GM23338 (cell line): ENCODE data around the gene NLRP9. TPM values are rescaled to one million over a fixed set of nuclear protein-coding genes. Genes with fewer than 3 reads are reported as not detected.

ENCODE experiments used
- ATAC-seq: fragments of 200-7000 bp; cut with Tn5 transposase; 3 replicates; pipeline ENCODE4 v1.9.1; 2020
- DNase-seq: peaks from one replicate; pipeline ENCODE4 v3.0.0-alpha.2; 2015; ENCODE audit warnings: low spot score
- H2AFZ ChIP-seq: fragments of 200-600 bp; sonication (generic); 2 replicates; pipeline ENCODE4 v1.8.0; 2016; ENCODE audit warnings: antibody characterized with exemption, mild to moderate bottlenecking, moderate library complexity
- H3F3A ChIP-seq: fragments of 200-600 bp; sonication (generic); replicated peaks from 2 replicates; pipeline ENCODE4 v1.8.0; 2017; ENCODE audit warnings: antibody characterized with exemption, mixed run types, low read depth
- H3K27ac ChIP-seq: fragments of 200-600 bp; sonication (generic); 2 replicates; pipeline ENCODE4 v1.6.1; 2016; ENCODE audit warnings: low read depth
- H3K27me3 ChIP-seq: fragments of 200-600 bp; sonication (generic); 2 replicates; pipeline ENCODE4 v1.8.0; 2016; ENCODE audit warnings: mild to moderate bottlenecking, mixed run types, moderate library complexity; ENCODE audit not compliant: insufficient read depth
- H3K36me3 ChIP-seq: fragments of 200-600 bp; sonication (generic); 2 replicates; pipeline ENCODE4 v1.8.0; 2016; ENCODE audit warnings: mild to moderate bottlenecking; ENCODE audit not compliant: insufficient read depth
- H3K4me1 ChIP-seq: fragments of 200-600 bp; sonication (generic); 2 replicates; pipeline ENCODE4 v1.8.0; 2016; ENCODE audit warnings: mild to moderate bottlenecking, moderate library complexity; ENCODE audit not compliant: insufficient read depth
- H3K4me2 ChIP-seq: fragments of 200-600 bp; sonication (generic); 2 replicates; pipeline ENCODE4 v1.7.1; 2017; ENCODE audit warnings: mixed run types
- H3K4me3 ChIP-seq: fragments of 200-600 bp; sonication (generic); 2 replicates; pipeline ENCODE4 v1.6.1; 2016; ENCODE audit warnings: mixed run types
- H3K79me2 ChIP-seq: fragments of 200-600 bp; sonication (generic); replicated peaks from 2 replicates; pipeline ENCODE4 v1.8.0; 2017; ENCODE audit warnings: mild to moderate bottlenecking; ENCODE audit not compliant: insufficient read depth
- H3K9me2 ChIP-seq: fragments of 200-600 bp; sonication (generic); 2 replicates; pipeline ENCODE4 v1.8.0; 2017; ENCODE audit not compliant: insufficient read depth
- H4K20me1 ChIP-seq: fragments of 200-600 bp; sonication (generic); replicated peaks from 2 replicates; pipeline ENCODE4 v1.8.0; 2017; ENCODE audit warnings: mild to moderate bottlenecking; ENCODE audit not compliant: insufficient read depth
- H3K27ac Mint-ChIP-seq: 2 replicates; pipeline ENCODE4 v1.8.0; 2020; ENCODE audit warnings: inconsistent platforms, mild to moderate bottlenecking, moderate library complexity, mixed read lengths
- H3K27me3 Mint-ChIP-seq: 3 replicates; pipeline ENCODE4 v1.8.0; 2022; ENCODE audit warnings: low read depth, mild to moderate bottlenecking, moderate library complexity, mixed read lengths, inconsistent platforms; ENCODE audit not compliant: insufficient read depth, poor library complexity
- H3K36me3 Mint-ChIP-seq: 3 replicates; pipeline ENCODE4 v1.8.0; 2021; ENCODE audit warnings: low read depth, mild to moderate bottlenecking, inconsistent platforms, moderate library complexity, mixed read lengths
- H3K4me1 Mint-ChIP-seq: 3 replicates; pipeline ENCODE4 v1.8.0; 2020; ENCODE audit warnings: mild to moderate bottlenecking, inconsistent platforms, mixed read lengths
- H3K4me3 Mint-ChIP-seq: 3 replicates; pipeline ENCODE4 v1.8.0; 2021; ENCODE audit warnings: moderate library complexity, mild to moderate bottlenecking, inconsistent platforms, mixed read lengths
- H3K9me3 Mint-ChIP-seq: 3 replicates; pipeline ENCODE4 v1.8.0; 2020; ENCODE audit warnings: moderate library complexity, mild to moderate bottlenecking, inconsistent platforms, mixed read lengths
- CREB1 ChIP-seq: fragments of 250-450 bp; sonication (Bioruptor Pico); IDR thresholded peaks from 2 replicates; pipeline ENCODE4 v1.5.0; 2020; ENCODE audit warnings: low read depth, mild to moderate bottlenecking, moderate library complexity
- EZH2 ChIP-seq: fragments of 200-600 bp; sonication (generic); IDR thresholded peaks from one replicate; pipeline ENCODE4 v1.8.0; 2017; ENCODE audit warnings: antibody characterized with exemption, mild to moderate bottlenecking, low read depth; ENCODE audit not compliant: unreplicated experiment
- EZH2phosphoT487 ChIP-seq: fragments of 200-600 bp; sonication (generic); IDR thresholded peaks from one replicate; pipeline ENCODE4 v1.8.1; 2018; ENCODE audit warnings: antibody characterized with exemption; ENCODE audit not compliant: unreplicated experiment
- NANOG ChIP-seq: IDR thresholded peaks from 2 replicates; pipeline ENCODE4 v1.6.1; 2016; ENCODE audit warnings: antibody characterized with exemption, borderline replicate concordance
- POLR2AphosphoS5 ChIP-seq: IDR thresholded peaks from 2 replicates; pipeline ENCODE4 v1.6.1; 2016; ENCODE audit warnings: antibody characterized with exemption, low read depth
- ZNF114 ChIP-seq: fragments of 250-450 bp; sonication (Bioruptor Pico); IDR thresholded peaks from 2 replicates; pipeline ENCODE4 v1.5.0; 2020; ENCODE audit warnings: mild to moderate bottlenecking, moderate library complexity
- ZNF331 ChIP-seq: fragments of 250-450 bp; sonication (Bioruptor Pico); IDR thresholded peaks from 2 replicates; pipeline ENCODE4 v1.5.0; 2020; ENCODE audit warnings: low read depth, mild to moderate bottlenecking, moderate library complexity
- polyA plus RNA-seq: library from polyadenylated mRNA; unstranded; fragments of >200 nt; fragmentation: Nextera tagmentation; extraction: Ambion mirVana; gene quantifications from 2 replicates; pipeline ENCODE4 v1.2.1, GENCODE V29; 2016
- total RNA-seq: library from RNA; depleted of rRNA; stranded (reverse); fragments of >200 nt; shearing (Covaris generic); gene quantifications from 2 replicates; pipeline ENCODE4 v1.2.3, GENCODE V29; 2014
- TF ChIP-seq, protein P1 (sequence below): IDR thresholded peaks from 2 replicates; pipeline ENCODE4 v1.6.1; 2016; ENCODE audit warnings: antibody characterized with exemption
- TF ChIP-seq, protein P2 (sequence below): IDR thresholded peaks from one replicate; pipeline ENCODE4 v1.6.1; 2018; ENCODE audit warnings: antibody characterized with exemption; ENCODE audit not compliant: unreplicated experiment

The NLRP9 gene
- total and polyA plus RNA-seq, 2 experiments from 2014 or later: not detected

DNA sequence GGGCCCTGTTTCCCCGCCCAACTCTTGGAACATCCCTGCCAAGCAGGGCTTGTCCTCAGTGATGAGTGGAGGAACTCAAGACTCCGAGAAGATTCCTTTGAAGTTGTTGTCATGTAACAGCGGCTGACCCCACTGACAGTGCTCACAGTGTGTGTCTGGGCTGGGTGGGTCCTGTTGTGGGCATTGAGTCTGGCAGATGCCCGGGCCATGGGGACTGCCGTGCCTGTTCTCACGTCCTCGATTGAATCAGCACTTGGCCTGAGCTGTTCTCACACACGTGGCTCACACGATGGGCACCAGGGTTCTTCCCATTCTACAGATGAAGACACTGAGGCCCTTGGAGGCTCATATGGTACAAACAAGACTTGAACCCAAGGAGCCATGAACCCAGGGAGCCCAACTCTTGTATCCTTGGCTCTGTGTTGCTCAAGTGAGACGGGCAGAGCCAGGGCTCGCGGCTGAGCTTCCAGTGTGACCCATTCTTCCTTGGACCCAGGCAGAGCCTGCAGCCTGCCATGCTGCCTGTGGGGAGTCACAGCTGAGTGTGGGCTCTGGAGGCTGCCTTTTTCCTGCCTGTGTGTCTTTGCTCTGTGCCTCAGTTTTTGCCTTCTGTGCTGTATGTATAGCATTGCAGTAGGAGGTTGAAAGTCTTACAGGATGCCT is 71.7 kb downstream of the NLRP9 start:
- no peak overlapping the region for H3K4me2 ChIP-seq
- H4K20me1 ChIP-seq: peaks cover 39% of the 10 kb centered on the region
- ATAC-seq: no peak
- Mint-ChIP-seq H3K27ac (no peak overlapping the region), H3K27me3 (peaks cover 33% of the 10 kb centered on the region), H3K4me1 (peaks cover 11% of the 10 kb centered on the region), H3K36me3 (peaks cover 93% of the 10 kb centered on the region), H3K9me3 (peaks cover 5% of the 10 kb centered on the region; the same call in 2 of the 3 replicates), H3K4me3 (no peak overlapping the region)
- H3K4me1 ChIP-seq: no peaks in the 10 kb centered on the region
- no peak overlapping the region for H2AFZ ChIP-seq
- DNase-seq: no peak
- peaks cover 79% of the 10 kb centered on the region for H3K79me2 ChIP-seq
- H3K27me3 ChIP-seq: no peaks in the 10 kb centered on the region
- no peak overlapping the region for H3K4me3 ChIP-seq
- peaks cover 23% of the 10 kb centered on the region for H3F3A ChIP-seq
- no peaks in the 10 kb centered on the region for H3K9me2 ChIP-seq
- peaks cover 45% of the 10 kb centered on the region for H3K36me3 ChIP-seq
- H3K27ac ChIP-seq: no peak overlapping the region
- no peak for TF ChIP-seq EZH2phosphoT487
- TF ChIP-seq EZH2: no peak
- TF ChIP-seq, protein P1, sequence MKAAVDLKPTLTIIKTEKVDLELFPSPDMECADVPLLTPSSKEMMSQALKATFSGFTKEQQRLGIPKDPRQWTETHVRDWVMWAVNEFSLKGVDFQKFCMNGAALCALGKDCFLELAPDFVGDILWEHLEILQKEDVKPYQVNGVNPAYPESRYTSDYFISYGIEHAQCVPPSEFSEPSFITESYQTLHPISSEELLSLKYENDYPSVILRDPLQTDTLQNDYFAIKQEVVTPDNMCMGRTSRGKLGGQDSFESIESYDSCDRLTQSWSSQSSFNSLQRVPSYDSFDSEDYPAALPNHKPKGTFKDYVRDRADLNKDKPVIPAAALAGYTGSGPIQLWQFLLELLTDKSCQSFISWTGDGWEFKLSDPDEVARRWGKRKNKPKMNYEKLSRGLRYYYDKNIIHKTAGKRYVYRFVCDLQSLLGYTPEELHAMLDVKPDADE: no peak

DNA sequence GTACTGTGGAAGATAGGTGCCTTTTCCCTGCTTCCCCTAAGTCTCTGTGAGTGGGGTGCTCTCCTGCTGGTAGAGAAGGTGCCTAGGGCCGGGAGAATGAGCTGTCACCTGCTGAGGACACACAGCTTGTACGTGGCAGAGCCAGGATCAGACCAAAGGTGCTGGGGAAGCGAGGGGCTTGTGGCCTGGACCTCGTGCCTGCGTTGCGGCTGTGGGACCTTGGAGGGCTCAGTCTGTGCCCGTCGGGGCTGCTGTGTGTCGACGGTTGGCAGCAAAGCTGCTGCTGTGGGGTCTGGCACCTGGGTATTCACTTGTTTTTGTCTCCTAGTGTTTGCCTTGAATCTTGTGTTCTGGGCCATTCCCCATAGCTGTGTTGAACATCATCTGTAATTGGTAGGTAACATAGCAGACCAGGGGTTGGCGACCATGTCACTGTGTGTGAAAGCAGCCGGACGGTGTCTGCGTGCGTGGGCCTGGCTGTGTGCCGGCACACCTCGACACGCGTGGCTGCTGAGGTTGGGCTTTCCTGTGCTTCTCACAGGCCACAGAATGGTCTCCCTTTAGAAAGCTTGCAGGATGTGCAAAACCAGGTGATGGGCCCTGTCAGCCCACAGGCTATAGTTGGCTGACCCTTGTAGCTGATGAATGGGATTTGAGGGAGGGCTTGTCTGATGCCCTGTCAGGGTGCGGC is 74.2 kb downstream of the NLRP9 start:
- Mint-ChIP-seq H3K4me3 (no peak overlapping the region), H3K4me1 (peaks cover 6% of the 10 kb centered on the region), H3K27me3 (peaks cover 19% of the 10 kb centered on the region), H3K9me3 (peaks cover 5% of the 10 kb centered on the region; the same call in 2 of the 3 replicates), H3K36me3 (peaks cover 90% of the 10 kb centered on the region), H3K27ac (no peak overlapping the region)
- H3K79me2 ChIP-seq: peaks cover 94% of the 10 kb centered on the region
- H3K27me3 ChIP-seq: no peaks in the 10 kb centered on the region
- no peak overlapping the region for H3K27ac ChIP-seq
- ATAC-seq: no peak
- no peak for DNase-seq
- peaks cover 37% of the 10 kb centered on the region for H3K36me3 ChIP-seq
- peaks cover 9% of the 10 kb centered on the region; the same call in 1 of the 2 replicates for H3F3A ChIP-seq
- H3K4me1 ChIP-seq: no peaks in the 10 kb centered on the region
- H2AFZ ChIP-seq: no peak overlapping the region
- no peak overlapping the region for H3K4me2 ChIP-seq
- peaks cover 49% of the 10 kb centered on the region for H4K20me1 ChIP-seq
- no peak overlapping the region for H3K4me3 ChIP-seq
- H3K9me2 ChIP-seq: no peaks in the 10 kb centered on the region
- TF ChIP-seq NANOG (no peak), ZNF331 (CRISPR knock-in tag) (no peak), ZNF114 (CRISPR knock-in tag) (no peak), POLR2AphosphoS5 (no peak), CREB1 (no peak)
- TF ChIP-seq, protein P2, sequence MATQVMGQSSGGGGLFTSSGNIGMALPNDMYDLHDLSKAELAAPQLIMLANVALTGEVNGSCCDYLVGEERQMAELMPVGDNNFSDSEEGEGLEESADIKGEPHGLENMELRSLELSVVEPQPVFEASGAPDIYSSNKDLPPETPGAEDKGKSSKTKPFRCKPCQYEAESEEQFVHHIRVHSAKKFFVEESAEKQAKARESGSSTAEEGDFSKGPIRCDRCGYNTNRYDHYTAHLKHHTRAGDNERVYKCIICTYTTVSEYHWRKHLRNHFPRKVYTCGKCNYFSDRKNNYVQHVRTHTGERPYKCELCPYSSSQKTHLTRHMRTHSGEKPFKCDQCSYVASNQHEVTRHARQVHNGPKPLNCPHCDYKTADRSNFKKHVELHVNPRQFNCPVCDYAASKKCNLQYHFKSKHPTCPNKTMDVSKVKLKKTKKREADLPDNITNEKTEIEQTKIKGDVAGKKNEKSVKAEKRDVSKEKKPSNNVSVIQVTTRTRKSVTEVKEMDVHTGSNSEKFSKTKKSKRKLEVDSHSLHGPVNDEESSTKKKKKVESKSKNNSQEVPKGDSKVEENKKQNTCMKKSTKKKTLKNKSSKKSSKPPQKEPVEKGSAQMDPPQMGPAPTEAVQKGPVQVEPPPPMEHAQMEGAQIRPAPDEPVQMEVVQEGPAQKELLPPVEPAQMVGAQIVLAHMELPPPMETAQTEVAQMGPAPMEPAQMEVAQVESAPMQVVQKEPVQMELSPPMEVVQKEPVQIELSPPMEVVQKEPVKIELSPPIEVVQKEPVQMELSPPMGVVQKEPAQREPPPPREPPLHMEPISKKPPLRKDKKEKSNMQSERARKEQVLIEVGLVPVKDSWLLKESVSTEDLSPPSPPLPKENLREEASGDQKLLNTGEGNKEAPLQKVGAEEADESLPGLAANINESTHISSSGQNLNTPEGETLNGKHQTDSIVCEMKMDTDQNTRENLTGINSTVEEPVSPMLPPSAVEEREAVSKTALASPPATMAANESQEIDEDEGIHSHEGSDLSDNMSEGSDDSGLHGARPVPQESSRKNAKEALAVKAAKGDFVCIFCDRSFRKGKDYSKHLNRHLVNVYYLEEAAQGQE: no peak
- TF ChIP-seq, protein P1: no peak
